GM12891 (cell line): Measurements from ENCODE around the gene ANTXR2.

Source experiments
- PAX5 ChIP-seq: IDR thresholded peaks from 2 replicates; pipeline ENCODE4 v1.6.1; 2011; ENCODE audit warnings: low read length, moderate library complexity, mild to moderate bottlenecking; ENCODE audit not compliant: insufficient read depth, severe bottlenecking
- POLR2A ChIP-seq: IDR thresholded peaks from 2 replicates; pipeline ENCODE4 v1.6.1; 2011; ENCODE audit warnings: low read depth, low read length, control low read depth
- POLR2AphosphoS5 ChIP-seq: IDR thresholded peaks from 2 replicates; pipeline ENCODE4 v1.6.1; 2011; ENCODE audit warnings: low read depth, low read length, control low read depth
- POU2F2 ChIP-seq: IDR thresholded peaks from 2 replicates; pipeline ENCODE4 v1.6.1; 2011; ENCODE audit warnings: low read depth, mild to moderate bottlenecking, control low read depth, low read length, moderate library complexity
- TAF1 ChIP-seq: IDR thresholded peaks from 2 replicates; pipeline ENCODE4 v1.6.1; 2011; ENCODE audit warnings: low read depth, low read length, control low read depth

DNA sequence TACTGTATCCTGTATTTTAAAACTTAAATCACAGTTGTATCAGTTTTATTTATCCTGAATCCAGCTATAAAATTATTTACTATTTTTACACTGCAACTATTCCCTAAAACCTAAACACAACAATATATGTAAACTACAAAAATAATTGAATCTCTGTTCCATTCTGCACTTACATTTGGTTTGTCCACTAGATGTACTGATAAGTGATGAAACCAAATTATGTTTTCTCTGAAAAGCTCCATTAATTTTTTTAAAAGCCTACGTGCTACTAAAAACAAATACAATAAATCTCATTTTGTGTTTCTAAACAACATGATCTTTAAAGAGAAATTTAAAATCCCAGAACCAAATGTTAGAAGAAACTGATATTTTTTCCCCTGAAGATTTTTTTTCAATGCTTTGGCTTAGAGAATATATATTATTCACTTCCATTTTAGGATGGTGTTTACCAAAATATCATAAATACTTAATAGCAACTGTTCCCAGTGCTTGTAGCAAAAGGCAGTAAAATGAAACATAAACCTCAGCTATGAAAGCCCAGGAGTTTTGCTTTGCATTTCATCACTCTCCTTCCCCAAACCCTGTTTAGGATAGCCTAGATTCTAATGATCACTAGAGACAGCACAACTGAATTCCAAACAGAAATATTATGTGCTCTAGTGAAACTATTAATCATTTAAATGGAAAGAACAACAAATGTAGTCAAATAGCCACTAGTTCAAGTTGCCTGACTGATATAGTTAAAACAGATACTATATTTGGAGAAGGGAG is 19.7 kb downstream of the ANTXR2 start:
- no peak for TF ChIP-seq POLR2A
- no peak for TF ChIP-seq POLR2AphosphoS5
- TF ChIP-seq POU2F2: no peak
- no peak for TF ChIP-seq TAF1
- TF ChIP-seq PAX5: no peak
